Left renal cortex interstitium (tissue), 4 donors: ENCODE results near the gene IDH2. TPM values are rescaled to one million over a fixed set of nuclear protein-coding genes. Genes with fewer than 3 reads are reported as not detected.

Experiments
- DNase-seq, 4 donors: peaks; one replicate each; pipeline ENCODE4 v3.0.0-alpha.2; 2013; ENCODE audit warnings: low read depth in 4 of 4, low spot score in 2 of 4, missing footprints in 1 of 4
- polyA plus RNA-seq, 4 donors: library from polyadenylated mRNA; unstranded; fragments of 120-200 nt; gene quantifications; one replicate each; pipeline ENCODE4 v1.2.1, GENCODE V29; 2013; ENCODE audit not compliant: insufficient read length in 4 of 4

The IDH2 gene
- polyA plus RNA-seq, 4 donors: 200 to 237 (median 214) TPM

DNA sequence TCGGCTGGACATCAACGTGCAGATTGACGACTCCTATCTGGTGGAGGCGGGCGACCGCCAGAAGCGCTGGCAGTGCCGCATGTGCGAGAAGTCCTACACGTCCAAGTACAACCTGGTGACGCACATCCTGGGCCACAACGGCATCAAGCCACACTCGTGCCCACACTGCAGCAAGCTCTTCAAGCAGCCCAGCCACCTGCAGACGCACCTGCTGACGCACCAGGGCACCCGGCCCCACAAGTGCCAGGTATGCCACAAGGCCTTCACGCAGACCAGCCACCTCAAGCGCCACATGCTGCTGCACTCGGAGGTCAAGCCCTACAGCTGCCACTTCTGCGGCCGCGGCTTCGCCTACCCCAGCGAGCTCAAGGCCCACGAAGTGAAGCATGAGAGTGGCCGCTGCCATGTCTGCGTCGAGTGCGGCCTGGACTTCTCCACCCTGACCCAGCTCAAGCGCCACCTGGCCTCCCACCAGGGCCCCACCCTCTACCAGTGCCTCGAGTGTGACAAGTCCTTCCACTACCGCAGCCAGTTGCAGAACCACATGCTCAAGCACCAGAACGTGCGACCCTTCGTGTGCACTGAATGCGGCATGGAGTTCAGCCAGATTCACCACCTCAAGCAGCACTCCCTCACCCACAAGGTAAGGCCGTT, 34.2 kb downstream of the IDH2 start:
- DNase-seq: no peak

DNA sequence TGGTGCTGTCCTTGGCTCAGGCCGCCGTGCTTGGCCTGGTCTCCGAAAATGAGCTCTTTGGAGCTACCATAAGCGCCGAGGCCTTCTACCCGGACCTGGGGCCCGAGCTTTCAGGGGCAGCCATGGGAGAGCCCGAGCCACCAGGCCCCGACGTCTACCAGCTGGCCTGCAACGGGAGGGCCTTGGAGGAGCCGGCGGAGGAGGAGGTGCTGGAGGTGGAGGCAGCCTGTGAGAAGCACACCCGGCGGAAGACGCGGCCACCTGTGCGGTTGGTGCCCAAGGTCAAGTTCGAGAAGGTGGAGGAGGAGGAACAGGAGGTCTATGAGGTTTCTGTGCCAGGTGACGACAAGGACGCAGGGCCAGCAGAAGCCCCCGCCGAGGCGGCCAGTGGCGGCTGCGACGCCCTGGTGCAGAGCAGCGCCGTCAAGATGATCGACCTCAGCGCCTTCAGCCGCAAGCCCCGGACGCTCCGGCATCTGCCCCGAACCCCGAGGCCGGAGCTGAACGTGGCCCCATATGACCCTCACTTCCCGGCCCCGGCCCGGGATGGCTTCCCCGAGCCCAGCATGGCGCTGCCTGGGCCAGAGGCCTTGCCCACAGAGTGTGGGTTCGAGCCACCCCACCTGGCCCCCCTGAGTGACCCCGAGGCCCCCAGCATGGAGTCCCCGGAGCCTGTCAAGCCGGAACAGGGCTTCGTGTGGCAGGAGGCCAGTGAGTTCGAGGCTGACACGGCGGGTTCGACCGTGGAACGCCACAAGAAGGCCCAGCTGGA, 34.9 kb downstream of the IDH2 start:
- no peak for DNase-seq

DNA sequence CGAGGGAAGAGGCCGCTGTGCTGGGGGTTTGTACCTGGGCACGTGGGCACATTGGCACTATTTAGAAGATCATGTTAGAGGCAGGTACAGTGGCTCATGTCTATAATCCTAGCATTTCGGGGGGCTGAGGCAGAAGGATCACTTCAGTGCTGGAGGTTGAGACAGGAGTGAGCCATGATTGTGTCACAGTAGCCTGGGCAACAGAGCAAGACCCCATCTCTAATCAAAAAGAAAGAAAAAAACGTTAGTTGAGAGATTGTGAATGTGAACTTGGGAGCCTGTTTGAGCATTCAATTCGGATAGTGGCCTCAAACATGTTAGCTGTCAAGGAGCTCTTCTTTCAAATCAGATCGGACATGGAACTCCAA, 36.6 kb downstream of the IDH2 start:
- no peak for DNase-seq

DNA sequence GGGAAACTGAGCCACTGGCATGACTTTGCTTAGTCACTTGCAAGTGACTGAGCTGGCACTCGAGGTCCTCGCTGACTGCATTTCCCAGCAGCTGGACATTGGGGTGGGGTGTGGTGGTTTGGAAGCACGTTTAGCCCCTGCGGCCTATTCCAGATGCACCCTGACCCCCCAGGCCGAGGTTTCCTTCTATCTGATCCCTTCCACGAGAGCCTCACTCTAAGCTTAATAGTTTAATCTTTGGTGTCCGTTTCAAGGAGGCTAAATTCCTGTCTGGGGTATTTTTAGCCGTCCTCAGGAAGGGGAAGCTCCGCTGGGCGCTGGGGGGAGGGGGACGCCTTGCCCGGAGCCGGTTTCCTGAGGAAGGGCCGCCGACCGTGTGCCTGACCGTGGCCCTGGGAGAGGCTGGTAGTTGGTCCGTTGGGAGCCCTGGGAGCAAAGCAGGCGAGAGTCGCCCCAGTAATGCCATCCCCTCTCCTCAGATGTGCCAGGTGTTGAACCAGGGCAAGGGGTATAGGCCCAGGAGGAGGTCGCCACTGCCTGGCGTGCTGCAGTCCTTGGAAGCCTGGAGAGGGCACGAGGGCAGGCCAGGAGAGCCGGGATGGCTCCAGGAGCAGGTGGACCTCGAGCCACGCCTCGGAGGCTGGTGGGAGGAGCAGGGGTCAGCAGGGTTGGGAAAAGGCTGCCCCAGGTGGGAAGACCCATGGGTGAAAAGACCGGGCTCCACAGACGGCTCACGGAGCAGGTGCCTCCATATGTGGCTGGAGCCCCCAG, 37.2 kb downstream of the IDH2 start:
- DNase-seq: no peak

DNA sequence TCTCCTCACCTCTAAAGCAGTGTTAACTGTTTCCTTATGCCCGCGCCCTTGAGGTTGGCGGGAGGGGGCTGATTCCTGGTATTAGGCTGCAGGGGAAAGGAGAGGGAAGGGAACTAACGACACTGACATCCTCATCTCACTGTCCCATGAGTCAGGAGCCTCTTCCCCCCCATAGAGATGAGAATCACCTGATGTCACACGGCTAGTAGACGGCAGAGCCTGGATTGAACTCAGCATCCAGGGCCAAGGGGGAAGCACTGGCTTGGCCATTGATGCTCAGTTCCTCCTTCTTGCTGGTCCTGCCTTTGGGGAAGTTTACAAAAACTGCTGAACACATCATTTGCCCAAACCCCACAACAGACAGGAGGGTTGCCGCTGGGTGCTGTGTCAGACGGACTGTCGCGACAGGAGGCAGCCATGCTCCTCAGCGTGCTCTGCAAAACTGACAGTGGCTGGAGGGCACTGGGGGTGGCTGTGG, 38.5 kb downstream of the IDH2 start:
- DNase-seq: no peak

DNA sequence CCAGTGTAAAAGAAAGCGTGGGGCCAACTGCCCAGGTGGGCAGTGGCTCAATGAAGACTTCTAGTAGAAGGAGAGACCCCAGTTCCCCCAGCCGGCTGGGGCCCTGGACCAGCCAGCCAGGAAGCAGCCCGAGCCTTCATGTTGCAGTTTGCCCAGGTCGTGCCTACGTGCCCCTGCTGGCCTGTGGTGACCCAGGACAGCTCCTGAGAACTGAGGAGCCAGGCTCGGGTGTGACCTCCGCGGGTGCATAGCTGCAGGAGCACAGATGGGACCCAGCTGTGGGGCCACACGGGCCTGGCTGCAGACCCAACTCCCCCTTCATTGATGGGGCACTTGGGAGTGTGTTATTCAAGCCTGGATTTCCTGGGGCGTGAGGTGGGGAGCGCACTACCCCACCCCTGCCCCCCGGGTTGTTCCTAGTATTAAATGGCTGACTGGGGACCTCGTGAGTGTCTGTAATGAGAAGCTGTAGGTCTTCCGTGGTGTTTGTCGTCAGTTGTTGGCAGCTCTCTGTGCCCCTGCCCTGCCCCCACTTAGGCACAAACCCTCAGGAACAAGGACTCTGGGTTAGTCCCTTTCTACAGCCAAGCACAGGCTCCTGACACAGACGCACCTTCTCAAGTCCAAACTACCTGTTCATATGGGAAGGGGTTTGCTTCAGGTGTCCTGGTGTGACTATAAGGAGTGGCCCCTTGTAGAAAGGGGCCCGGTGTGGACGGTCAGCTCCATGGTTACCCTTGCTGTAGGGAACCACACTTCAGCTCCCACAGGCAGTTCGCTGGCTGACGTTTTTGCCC, 39.1 kb downstream of the IDH2 start:
- no peak for DNase-seq

DNA sequence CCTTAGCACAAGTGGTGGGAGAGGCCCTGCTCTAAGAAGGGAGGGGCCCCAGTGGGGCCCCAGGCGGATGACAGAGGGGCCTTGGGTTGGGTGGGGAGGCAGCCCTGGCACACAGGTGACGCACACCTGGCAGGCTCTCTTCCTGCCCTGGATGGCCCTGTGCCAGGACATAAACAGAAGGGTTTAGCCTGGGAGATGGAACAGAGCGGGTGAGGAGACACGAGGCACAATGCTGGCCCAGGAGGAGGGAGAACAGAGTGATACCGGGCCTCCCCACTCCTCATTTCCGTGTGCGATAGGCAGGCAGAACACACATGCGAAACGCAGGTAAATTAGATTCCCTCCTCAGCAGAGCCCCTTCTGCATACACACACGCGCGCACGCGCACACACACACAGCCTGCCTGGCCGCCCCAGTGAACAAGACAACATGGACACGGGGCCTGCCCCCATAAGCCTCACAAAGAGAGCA, 39.8 kb downstream of the IDH2 start:
- DNase-seq: no peak

DNA sequence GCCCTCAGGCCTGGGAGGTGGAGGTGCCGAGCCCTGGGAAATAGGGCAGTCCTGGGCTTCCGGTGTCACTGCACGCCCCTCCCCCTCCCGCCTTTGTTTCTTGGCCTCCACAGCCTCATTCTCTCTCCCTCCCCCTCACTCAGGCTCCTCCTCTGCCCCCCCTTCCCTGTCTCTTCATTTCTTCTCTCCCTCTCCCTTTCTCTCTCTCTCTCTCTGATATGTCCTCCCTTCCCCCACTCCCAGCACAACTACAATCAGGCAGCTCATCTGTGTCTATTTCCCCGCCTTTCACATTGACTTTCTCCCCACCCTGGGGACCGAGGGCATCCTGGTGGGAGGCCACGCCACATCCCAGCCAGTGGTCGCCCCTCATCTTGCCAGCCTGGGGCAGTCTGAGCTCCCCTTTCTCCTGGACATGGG, 40.2 kb downstream of the IDH2 start:
- DNase-seq: no peak

DNA sequence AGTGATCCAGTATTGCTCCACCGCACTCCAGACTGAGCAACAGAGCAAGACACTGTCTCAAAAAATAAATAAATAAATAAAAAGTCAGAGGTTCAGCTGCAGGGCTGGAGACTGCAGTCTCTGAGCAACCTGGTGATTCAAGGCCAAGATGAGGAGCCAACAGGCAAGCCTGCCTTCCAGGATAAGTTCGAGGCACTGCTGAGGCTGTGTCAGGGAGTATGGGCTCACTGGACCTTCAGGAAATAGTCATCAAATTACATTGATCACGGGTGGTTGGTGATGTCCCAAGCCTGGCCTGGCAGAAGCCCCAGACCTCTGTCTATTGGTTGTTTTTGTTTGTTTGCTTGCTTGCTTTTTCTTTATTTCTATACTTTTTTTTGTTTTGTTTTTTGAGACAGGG, 41.5 kb downstream of the IDH2 start:
- no peak for DNase-seq

DNA sequence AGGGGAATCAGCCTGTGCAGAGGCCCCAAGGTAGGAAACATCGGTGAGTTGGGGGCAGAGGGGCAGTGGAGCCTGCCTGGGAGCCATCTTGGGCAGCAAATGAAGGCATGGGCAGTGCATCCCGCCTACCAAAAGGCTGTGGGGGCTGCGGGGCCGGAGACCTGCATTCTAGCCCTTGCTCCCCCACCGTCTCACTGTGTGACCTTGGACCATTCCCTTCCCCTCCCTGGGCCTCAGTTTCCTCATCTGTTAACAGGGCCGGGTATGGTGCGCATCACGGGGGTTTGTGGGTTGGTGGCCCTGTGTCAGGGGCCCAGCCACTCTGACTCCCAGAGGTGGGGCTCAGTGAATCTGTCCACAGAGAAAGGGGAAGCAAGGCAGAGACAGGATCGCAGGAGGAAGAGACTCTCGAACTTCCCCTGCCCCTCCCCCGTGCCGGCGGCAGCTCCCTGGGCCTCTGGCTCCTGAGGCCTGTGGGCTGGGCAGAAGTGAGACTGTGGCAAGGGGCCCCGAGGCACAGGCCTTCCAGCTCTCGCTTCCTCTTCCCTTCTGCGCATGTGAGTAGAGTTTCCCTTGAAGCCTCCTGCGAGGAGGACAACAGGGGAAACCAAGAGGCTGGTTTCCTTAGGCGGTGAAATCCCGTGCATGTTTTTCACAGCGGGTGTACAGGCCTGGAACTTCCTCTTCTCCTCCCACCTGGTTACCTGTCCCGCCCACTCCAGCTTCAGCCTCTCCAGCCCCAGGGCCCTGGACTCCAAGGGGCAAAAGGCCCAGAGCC, 42.9 kb downstream of the IDH2 start:
- no peak for DNase-seq

DNA sequence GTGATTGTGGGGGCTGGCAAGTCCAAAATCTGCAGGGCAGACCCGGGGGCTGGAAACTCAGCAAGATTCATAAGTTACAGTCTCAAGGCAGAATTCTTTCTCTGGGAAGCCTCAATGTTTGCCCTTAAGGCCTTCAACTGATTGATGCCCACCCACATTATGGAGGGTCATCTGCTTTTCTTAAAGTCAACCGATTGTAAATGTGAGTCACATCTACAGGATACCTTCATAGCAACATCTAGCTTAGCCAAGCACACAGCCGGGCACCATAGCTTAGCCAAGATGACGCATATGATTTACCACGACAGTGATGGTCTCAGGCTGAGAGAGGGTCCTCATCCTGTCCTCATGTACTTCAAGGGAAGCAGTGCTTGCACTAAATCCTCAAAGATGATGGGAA, 43.5 kb downstream of the IDH2 start:
- no peak for DNase-seq

DNA sequence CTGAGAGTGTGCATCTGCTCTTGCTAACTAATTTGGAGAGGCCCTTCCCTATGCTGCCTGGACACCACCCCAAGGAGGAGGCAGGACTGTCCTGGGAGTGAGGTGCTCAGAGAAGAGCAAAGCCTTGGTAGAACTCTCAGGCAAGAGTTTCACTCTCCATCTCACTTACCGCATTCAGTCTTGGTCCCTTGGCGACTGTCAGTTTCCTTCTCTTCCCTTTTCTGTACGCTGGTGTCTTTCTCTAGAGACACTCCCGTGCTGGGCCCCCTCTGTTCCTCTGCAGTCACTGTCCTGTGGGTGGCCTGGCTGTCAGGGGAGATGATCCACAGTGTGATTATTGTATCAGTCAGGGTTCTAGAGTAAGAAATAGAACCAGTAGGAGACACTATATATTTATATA, 44.0 kb downstream of the IDH2 start:
- no peak for DNase-seq

DNA sequence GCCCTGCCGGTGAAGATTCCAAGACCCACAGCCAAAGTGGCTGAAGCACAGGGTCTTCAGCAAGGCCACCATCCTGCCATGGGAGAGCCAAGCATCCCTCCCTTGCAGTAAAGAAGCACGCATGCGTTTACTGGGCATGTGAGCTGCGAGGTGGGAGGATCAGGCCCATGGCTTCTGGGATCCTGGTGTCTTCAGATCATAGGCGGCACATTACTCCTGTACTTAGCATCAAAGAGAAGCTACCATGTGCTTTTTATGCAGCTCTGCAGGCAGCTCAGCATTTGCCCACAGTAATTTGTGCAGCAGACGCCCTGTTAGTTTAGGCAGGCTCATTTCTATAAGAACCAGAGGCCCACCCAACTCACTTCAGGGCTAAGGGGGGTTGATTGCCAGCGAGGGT, 45.7 kb downstream of the IDH2 start:
- no peak for DNase-seq

DNA sequence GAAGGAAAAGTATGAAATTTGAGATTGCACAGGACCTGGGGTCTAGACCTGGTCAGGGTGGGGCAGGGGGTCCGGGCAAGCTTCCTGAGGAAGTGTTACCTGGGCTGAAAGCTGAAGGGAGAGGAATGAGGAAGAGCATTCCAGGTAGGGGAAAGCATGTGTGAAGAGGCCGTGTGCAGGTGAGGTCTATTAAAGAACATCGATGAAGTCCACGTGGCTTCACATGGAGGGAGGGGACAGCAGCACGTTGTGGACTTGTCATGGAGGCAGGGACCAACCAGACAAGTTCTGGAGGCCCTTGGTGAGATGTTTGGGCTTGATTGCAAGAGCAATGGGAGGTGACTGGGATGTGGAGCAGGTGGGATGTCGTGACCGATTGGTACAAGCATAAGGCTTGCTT, 47.1 kb downstream of the IDH2 start:
- DNase-seq: no peak

DNA sequence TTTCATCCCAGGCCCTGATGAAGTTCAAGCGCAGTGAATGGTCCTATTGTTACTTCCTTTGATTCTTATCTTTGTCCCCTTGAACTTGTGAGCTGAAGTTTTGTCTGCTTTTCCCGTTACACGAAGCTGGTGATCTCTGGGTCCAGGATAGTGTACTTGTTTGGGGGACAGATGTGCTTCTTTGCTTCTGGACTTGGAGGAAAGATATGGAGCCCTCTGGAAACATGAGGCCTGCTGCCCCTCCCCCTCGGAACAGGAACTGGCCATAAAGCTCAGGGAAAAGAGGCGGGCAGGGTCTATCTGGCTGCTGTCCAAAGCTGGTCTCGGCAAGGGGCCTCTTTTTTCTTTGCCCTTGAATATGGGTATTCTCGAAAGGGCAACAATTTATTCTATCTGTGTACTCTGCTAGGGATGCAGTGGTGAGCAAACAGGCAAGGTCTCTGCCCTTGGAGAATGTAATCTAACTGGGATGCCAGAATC, 47.6 kb downstream of the IDH2 start:
- DNase-seq: no peak

DNA sequence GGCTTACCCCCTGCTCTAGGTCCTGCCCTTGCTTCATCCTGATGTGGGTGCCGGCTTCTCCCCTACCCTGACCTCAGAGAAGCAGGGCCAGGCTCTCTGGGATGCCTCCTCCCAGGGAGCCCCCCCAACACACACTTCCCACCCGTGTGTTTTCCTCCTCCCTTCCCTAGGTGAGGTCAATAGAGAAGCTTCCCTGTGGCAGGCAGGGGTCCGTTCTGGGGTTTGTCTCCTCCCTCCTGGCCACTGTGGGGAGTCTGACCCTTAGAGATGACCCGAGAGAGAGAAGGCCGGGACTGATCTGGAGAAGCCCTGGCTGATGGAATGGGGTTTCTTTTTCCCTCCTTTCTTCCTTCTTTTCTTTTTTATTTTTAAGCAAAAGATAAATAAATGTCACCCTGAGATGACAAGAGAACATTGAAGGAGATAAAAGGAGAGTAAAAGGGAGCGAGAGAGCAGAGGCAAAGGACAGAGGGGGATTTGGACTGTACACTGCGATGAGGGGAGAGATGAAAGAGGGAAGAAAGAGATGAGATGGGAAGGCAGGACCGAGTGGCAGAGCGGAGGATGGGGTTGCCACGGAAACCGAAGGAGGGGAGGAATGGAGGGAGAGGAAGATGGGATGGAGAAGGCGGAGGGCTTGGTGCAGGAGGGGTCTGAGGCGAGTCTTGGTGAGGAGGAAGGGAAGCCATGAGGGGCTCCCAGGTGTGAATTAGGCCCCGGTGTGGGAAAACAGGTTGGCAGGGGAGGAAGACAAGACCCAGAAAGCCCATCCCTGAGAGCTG, 48.4 kb downstream of the IDH2 start:
- no peak for DNase-seq

DNA sequence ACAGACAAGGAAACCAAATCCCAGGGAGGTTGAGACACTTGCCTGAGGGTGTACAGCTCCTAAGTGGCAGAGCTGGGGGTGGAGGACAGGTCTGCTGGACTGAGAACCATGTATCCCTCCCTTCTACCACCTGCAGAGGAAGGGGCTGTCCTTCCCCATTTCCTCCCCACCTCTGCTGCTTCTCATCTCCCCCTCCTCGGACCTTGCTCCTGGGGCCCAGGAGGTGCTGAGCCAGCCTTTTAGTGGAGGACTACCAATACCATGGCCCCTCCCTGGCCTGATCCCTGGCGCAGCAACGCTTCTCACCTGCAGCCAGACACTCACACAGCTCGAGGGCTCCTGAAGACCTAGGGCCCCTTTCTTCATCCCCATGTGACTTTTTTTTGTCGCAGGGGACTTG, 50.4 kb downstream of the IDH2 start:
- DNase-seq: no peak

DNA sequence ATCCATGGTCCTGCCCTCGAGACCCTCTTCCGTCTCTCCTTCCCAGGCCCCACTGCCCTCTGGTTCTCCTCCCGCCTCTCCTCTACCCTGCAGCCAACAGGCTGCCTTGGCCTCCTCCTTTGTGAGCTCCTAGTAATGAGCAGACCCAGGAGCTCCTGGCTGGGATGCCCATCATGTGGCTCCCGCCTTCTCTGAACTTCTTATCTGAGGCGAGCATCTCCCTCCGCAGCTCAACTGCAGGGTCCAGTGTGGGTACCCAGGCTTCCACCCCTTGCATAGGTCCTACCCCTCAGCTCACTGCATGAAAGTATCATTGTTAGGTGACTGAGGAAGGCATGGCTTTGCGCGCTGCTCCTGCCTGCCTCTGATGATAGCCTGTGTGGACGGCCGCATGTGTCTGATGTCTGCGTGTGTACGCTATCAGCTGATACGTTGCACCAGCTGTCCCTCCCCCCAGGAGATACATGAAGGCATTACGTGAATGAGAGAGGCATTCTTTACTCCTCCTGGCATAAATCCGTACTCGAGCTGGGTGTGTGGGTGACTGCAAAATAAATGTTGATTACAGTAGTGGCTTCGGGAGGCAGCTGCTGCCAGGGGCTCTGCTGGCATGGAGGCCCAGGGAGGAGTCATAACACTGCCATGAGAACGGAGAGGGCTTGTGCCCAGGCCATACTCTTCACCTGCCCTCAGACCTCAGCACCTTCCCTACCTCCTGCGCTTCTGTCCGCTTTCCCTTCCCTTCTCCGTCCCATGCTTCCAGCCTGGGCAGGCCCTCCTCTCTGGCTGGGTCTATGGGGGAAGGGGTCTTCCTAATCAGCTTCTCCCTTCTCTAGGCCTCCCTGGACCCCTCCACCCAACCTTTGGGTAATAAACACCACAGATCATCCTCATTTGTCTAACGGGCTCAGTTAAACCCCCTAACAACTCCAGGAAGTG, 52.3 kb downstream of the IDH2 start:
- DNase-seq: no peak
